Rectal smooth muscle tissue (tissue), 1 donor: Measurements from ENCODE around the gene RPLP2.
A peak's percentile ranks its signal among the peaks of the same experiment; 100 is the strongest.

Experiments used
- H3K27ac ChIP-seq: one replicate; pipeline ENCODE4 v1.7.0; 2013; ENCODE audit warnings: low read depth, low read length, inconsistent platforms
- H3K27me3 ChIP-seq: one replicate; pipeline ENCODE4 v1.7.0; 2013; ENCODE audit warnings: low read length; ENCODE audit not compliant: control insufficient read depth, insufficient read depth
- H3K36me3 ChIP-seq: one replicate; pipeline ENCODE4 v1.7.0; 2013; ENCODE audit warnings: low read length; ENCODE audit not compliant: control insufficient read depth, insufficient read depth
- H3K4me1 ChIP-seq: one replicate; pipeline ENCODE4 v1.7.0; 2013; ENCODE audit warnings: low read length; ENCODE audit not compliant: control insufficient read depth, insufficient read depth
- H3K4me3 ChIP-seq: one replicate; pipeline ENCODE4 v1.7.0; 2013; ENCODE audit warnings: low read length
- H3K9ac ChIP-seq: one replicate; pipeline ENCODE4 v1.7.0; 2013; ENCODE audit warnings: low read length

The RPLP2 gene

GRCh38 chr11:819943-820649 lies 10.3 kb downstream of the RPLP2 start:
- H3K9ac ChIP-seq, result peak overlapping the region; percentile 77
- H3K27ac ChIP-seq, result peak overlapping the region; percentile 92
- peak overlapping the region; percentile 85 for H3K4me3 ChIP-seq
- H3K4me1 ChIP-seq, result peaks cover 18% of the 10 kb centered on the region
- peaks cover 12% of the 10 kb centered on the region for H3K36me3 ChIP-seq
- no peaks in the 10 kb centered on the region for H3K27me3 ChIP-seq

- Histone ChIP-seq H3K9ac (peak overlapping the region; percentile 77), H3K27ac (peak overlapping the region; percentile 92), H3K4me1 (peaks cover 18% of the 10 kb centered on the region), H3K27me3 (no peaks in the 10 kb centered on the region), H3K4me3 (peak overlapping the region; percentile 85), H3K36me3 (peaks cover 13% of the 10 kb centered on the region)
These were observed 11.1 kb downstream of the RPLP2 start for GRCh38 chr11:820655-821511.

GRCh38 chr11:821512-822371 lies 12.0 kb downstream of the RPLP2 start:
- no peaks in the 10 kb centered on the region for H3K27me3 ChIP-seq
- no peak overlapping the region for H3K9ac ChIP-seq
- H3K4me3 ChIP-seq, result peak overlapping the region; percentile 85
- peaks cover 18% of the 10 kb centered on the region for H3K4me1 ChIP-seq
- no peak overlapping the region for H3K27ac ChIP-seq
- H3K36me3 ChIP-seq, result peaks cover 13% of the 10 kb centered on the region

- Histone ChIP-seq H3K36me3 (peaks cover 13% of the 10 kb centered on the region), H3K4me1 (peaks cover 17% of the 10 kb centered on the region), H3K4me3 (no peak overlapping the region), H3K27me3 (peaks cover 13% of the 10 kb centered on the region), H3K27ac (no peak overlapping the region), H3K9ac (no peak overlapping the region)
These were observed 13.9 kb downstream of the RPLP2 start for GRCh38 chr11:823441-824291.

- peaks cover 13% of the 10 kb centered on the region for H3K36me3 ChIP-seq
- H3K27me3 ChIP-seq, result peaks cover 20% of the 10 kb centered on the region
- H3K4me3 ChIP-seq, result no peak overlapping the region
- peaks cover 13% of the 10 kb centered on the region for H3K4me1 ChIP-seq
- no peak overlapping the region for H3K27ac ChIP-seq
- no peak overlapping the region for H3K9ac ChIP-seq
These were observed 14.6 kb downstream of the RPLP2 start for GRCh38 chr11:824292-824880.

GRCh38 chr11:824942-825341 lies 15.2 kb downstream of the RPLP2 start:
- no peak overlapping the region for H3K4me3 ChIP-seq
- H3K9ac ChIP-seq, result no peak overlapping the region
- H3K27me3 ChIP-seq, result peaks cover 24% of the 10 kb centered on the region
- H3K36me3 ChIP-seq, result peaks cover 13% of the 10 kb centered on the region
- H3K27ac ChIP-seq, result no peak overlapping the region
- H3K4me1 ChIP-seq, result peaks cover 17% of the 10 kb centered on the region

GRCh38 chr11:825366-826226 lies 15.8 kb downstream of the RPLP2 start:
- Histone ChIP-seq H3K27me3 (peaks cover 24% of the 10 kb centered on the region), H3K27ac (no peak overlapping the region), H3K9ac (no peak overlapping the region), H3K4me3 (no peak overlapping the region), H3K36me3 (peaks cover 13% of the 10 kb centered on the region), H3K4me1 (peaks cover 16% of the 10 kb centered on the region)

- H3K27me3 ChIP-seq, result peaks cover 28% of the 10 kb centered on the region
- H3K4me1 ChIP-seq, result peaks cover 10% of the 10 kb centered on the region
- H3K4me3 ChIP-seq, result no peak overlapping the region
- no peak overlapping the region for H3K27ac ChIP-seq
- H3K36me3 ChIP-seq, result peaks cover 13% of the 10 kb centered on the region
- H3K9ac ChIP-seq, result no peak overlapping the region
These were observed 16.5 kb downstream of the RPLP2 start for GRCh38 chr11:826227-826621.

GRCh38 chr11:826836-827145 lies 17.0 kb downstream of the RPLP2 start:
- Histone ChIP-seq H3K27me3 (peaks cover 34% of the 10 kb centered on the region), H3K4me3 (peak overlapping the region; percentile 59)

GRCh38 chr11:827146-827896 lies 17.6 kb downstream of the RPLP2 start:
- H3K9ac ChIP-seq, result no peak overlapping the region
- H3K4me3 ChIP-seq, result peak overlapping the region; percentile 59
- peaks cover 6% of the 10 kb centered on the region for H3K4me1 ChIP-seq
- H3K36me3 ChIP-seq, result peaks cover 13% of the 10 kb centered on the region
- no peak overlapping the region for H3K27ac ChIP-seq
- H3K27me3 ChIP-seq, result peaks cover 34% of the 10 kb centered on the region

More at GRCh38 chr11:826836-827145, 17.0 kb downstream of the RPLP2 start:
- Histone ChIP-seq H3K4me1 (peaks cover 6% of the 10 kb centered on the region), H3K27ac (no peak overlapping the region), H3K9ac (no peak overlapping the region), H3K36me3 (peaks cover 13% of the 10 kb centered on the region)
